CD4-positive, alpha-beta T cell treated with Interleukin-6 for 4 hours (primary cell): ENCODE measurements around the gene SIGLEC9.
A peak's percentile ranks its signal among the peaks of the same experiment; 100 is the strongest.

Source experiments
- DNase-seq: peaks from one replicate; pipeline ENCODE4 v3.0.0-alpha.2; 2020; ENCODE audit warnings: mixed read lengths

Gene SIGLEC9

GRCh38 chr19:51147663-51148062, 23.0 kb downstream of the SIGLEC9 start:
- DNase-seq = no peak

GRCh38 chr19:51148580-51148979, 23.9 kb downstream of the SIGLEC9 start:
- DNase-seq = no peak

GRCh38 chr19:51150627-51151026, 25.9 kb downstream of the SIGLEC9 start:
- no peak for DNase-seq

- DNase-seq = no peak
Measured at GRCh38 chr19:51156710-51157109, 32.0 kb downstream of the SIGLEC9 start.

GRCh38 chr19:51157265-51157664, 32.6 kb downstream of the SIGLEC9 start:
- DNase-seq = no peak

- peak; percentile 79 for DNase-seq
Measured at GRCh38 chr19:51158474-51159129, 33.9 kb downstream of the SIGLEC9 start.

- DNase-seq = no peak
Measured at GRCh38 chr19:51159656-51160055, 35.0 kb downstream of the SIGLEC9 start.

- DNase-seq = no peak
Measured at GRCh38 chr19:51161266-51161665, 36.6 kb downstream of the SIGLEC9 start.

GRCh38 chr19:51161867-51162496, 37.3 kb downstream of the SIGLEC9 start:
- no peak for DNase-seq

- no peak for DNase-seq
Measured at GRCh38 chr19:51163257-51163656, 38.6 kb downstream of the SIGLEC9 start.

GRCh38 chr19:51164215-51164614, 39.5 kb downstream of the SIGLEC9 start:
- no peak for DNase-seq

GRCh38 chr19:51166846-51167490, 42.3 kb downstream of the SIGLEC9 start:
- DNase-seq = peak; percentile 32

- no peak for DNase-seq
Measured at GRCh38 chr19:51168564-51169282, 44.0 kb downstream of the SIGLEC9 start.

- DNase-seq = peak; percentile 71
Measured at GRCh38 chr19:51169283-51169918, 44.7 kb downstream of the SIGLEC9 start.

GRCh38 chr19:51172223-51172622, 47.5 kb downstream of the SIGLEC9 start:
- no peak for DNase-seq

- DNase-seq = no peak
Measured at GRCh38 chr19:51173681-51174080, 49.0 kb downstream of the SIGLEC9 start.

GRCh38 chr19:51179256-51179655, 54.5 kb downstream of the SIGLEC9 start:
- DNase-seq = no peak
